Colonic mucosa (tissue), 4 donors: Measurements from ENCODE around the gene PKN3. TPM values are rescaled to one million over a fixed set of nuclear protein-coding genes. Genes with fewer than 3 reads are reported as not detected.
"Not testable (repeated sequence)": the region's sequence is repeated elsewhere in the genome, so short reads cannot be mapped to it uniquely, and the experiment has no call there.

Source experiments
- DNase-seq: peaks from one replicate; pipeline ENCODE4 v3.0.0-alpha.2; 2020
- H3K27ac ChIP-seq: fragments of 200-600 bp; one replicate; pipeline ENCODE4 v1.8.0; 2021
- H3K27me3 ChIP-seq: fragments of 200-600 bp; one replicate; pipeline ENCODE4 v1.8.0; 2021
- H3K36me3 ChIP-seq: fragments of 200-600 bp; one replicate; pipeline ENCODE4 v1.8.0; 2021
- H3K4me1 ChIP-seq: fragments of 200-600 bp; one replicate; pipeline ENCODE4 v1.8.0; 2021; ENCODE audit warnings: mild to moderate bottlenecking
- H3K4me3 ChIP-seq: fragments of 200-600 bp; one replicate; pipeline ENCODE4 v1.8.0; 2021
- H3K9ac ChIP-seq, 2 donors: one replicate each; pipeline ENCODE4 v1.7.0; 2013; ENCODE audit warnings: control low read depth in 2 of 2, low read depth in 2 of 2, low read length in 2 of 2
- H3K9me3 ChIP-seq: fragments of 200-600 bp; one replicate; pipeline ENCODE4 v1.8.0; 2021
- intact Hi-C: fragments of 100-400 bp; cut with DNase I; formaldehyde crosslinking; loops from one replicate; pipeline ENCODE4 v1.14.1; 2022
- total RNA-seq, 2 donors: library from RNA; stranded (reverse); fragmentation: NEBNext Ultra II Directional in 1 of 2; extraction: Animal tissue kit (Norgen Biotek cat#: 25700) in 1 of 2; gene quantifications; one replicate each; pipeline ENCODE4 v1.2.1, GENCODE V29; 2021
- TF ChIP-seq, protein P1 (sequence below): fragments of 200-600 bp; IDR thresholded peaks from one replicate; pipeline ENCODE4 v1.8.0; 2022; ENCODE audit warnings: antibody characterized with exemption, mild to moderate bottlenecking
- donor health status: healthy.
- donor health status: DM: no; HTN: no; CAD: no.
- donor health status: DM: no; HTN: no; CAD: no.

The PKN3 gene
- total RNA-seq, 2 donors from 2014 or later = 2.8 to 7.5 TPM

DNA sequence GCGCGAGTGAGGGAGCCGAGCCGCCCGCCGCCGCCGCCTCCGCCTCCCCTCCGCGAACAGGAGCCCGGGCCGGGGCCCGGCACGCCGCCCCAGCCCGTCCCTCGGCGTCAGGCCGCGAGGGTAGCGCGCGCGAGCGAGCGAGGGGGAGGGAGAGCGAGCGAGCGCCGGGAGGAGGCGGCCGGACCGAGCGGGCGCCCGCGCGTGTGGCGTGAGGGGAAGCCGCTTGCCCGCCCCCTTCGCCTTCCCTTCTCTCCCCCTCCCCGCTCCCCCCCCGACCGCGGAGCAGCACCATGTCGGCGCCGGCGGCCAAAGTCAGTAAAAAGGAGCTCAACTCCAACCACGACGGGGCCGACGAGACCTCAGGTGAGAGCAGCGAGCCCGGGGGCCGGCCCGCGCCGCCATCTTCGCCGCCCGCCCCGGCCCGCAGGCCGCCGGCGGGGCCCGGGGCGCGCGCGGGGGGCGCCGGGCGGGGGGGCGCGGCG is 13.0 kb upstream of the PKN3 start:
- Histone ChIP-seq H3K36me3 (peaks cover 6% of the 10 kb centered on the region), H3K27me3 (no peaks in the 10 kb centered on the region), H3K9me3 (no peaks in the 10 kb centered on the region), H3K4me3 (peak overlapping the region; percentile 55), H3K9ac (peak overlapping the region in 1 of 2 donors; percentile 72), H3K4me1 (peaks cover 14% of the 10 kb centered on the region), H3K27ac (peak overlapping the region; percentile 88)
- DNase-seq = peak; percentile 45
- intact Hi-C loops = no loop called here
- TF ChIP-seq, protein P1, sequence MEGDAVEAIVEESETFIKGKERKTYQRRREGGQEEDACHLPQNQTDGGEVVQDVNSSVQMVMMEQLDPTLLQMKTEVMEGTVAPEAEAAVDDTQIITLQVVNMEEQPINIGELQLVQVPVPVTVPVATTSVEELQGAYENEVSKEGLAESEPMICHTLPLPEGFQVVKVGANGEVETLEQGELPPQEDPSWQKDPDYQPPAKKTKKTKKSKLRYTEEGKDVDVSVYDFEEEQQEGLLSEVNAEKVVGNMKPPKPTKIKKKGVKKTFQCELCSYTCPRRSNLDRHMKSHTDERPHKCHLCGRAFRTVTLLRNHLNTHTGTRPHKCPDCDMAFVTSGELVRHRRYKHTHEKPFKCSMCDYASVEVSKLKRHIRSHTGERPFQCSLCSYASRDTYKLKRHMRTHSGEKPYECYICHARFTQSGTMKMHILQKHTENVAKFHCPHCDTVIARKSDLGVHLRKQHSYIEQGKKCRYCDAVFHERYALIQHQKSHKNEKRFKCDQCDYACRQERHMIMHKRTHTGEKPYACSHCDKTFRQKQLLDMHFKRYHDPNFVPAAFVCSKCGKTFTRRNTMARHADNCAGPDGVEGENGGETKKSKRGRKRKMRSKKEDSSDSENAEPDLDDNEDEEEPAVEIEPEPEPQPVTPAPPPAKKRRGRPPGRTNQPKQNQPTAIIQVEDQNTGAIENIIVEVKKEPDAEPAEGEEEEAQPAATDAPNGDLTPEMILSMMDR = no peak

DNA sequence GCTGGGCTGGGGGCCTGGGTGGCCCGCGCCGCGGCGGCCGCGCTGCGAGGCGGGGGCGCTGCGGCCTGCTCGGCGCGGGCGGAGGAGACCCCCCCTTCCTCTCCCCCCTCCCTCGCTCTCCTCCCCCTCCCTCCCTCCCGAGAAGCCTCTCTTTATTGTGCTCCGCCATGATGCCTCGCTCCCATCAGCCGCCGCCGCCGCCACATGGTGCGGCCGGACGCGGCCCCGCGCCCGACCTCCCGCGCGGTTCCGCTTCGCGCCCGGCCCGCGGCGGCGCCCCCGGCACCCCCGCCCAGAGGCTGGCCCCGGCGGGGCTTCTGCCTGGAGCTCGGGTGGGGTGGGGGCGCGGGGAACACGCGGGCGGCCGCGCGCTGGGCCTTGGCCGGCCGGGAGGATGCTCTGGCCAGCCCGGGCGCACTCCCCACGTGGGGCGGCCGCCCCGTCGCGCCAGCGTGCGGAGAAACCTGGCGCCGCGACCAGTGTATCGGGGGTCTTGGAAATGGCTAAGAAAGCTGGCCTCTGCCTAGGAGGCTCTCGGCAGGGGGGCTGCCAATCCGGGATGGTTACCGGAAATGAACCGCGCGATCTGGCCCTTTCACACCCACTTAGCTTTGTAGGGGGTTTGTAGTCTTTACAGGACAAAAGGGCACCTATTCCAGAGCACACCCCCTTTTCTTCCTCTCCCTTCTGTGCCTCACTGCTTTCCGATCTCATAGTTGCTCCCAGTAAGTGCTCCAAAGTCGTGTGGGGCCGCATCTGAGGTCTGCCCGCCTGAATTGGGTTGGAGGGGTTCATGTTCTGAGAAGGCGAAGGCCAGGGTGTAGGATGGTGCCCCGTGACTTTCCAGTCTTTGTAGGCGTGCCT is 12.3 kb upstream of the PKN3 start:
- intact Hi-C loops = no loop called here
- Histone ChIP-seq H3K27me3 (no peaks in the 10 kb centered on the region), H3K9me3 (no peaks in the 10 kb centered on the region), H3K36me3 (peaks cover 6% of the 10 kb centered on the region), H3K27ac (no peak overlapping the region), H3K4me1 (peaks cover 14% of the 10 kb centered on the region), H3K9ac (peak overlapping the region; percentile 76 to 89), H3K4me3 (peak overlapping the region; percentile 68)
- peak; percentile 39 for DNase-seq
- TF ChIP-seq, protein P1 = no peak

DNA sequence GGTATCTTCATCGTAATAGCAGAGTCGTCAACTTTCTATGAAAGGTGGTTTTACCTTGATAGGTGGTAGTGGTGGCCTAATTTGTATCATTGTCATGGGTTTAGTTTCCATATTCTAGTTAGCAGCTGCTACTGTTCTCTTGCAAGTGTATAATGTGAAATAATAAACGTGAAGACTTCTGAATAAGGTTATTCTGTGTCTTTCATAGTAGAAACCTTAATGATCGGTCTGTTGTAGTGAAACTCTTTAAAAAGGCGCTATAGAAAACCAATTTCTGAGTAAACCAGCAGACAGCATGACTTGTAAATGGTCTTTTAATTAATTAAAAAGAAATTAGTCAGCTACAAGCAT is 11.6 kb upstream of the PKN3 start:
- no peak for DNase-seq
- H3K27ac ChIP-seq = no peak overlapping the region
- intact Hi-C loops = no loop called here
- H3K4me3 ChIP-seq = peak overlapping the region; percentile 68
- no peaks in the 10 kb centered on the region for H3K9me3 ChIP-seq
- TF ChIP-seq, protein P1 = no peak
- H3K4me1 ChIP-seq = peaks cover 9% of the 10 kb centered on the region
- peaks cover 6% of the 10 kb centered on the region for H3K36me3 ChIP-seq
- H3K27me3 ChIP-seq = no peaks in the 10 kb centered on the region
- H3K9ac ChIP-seq = peak overlapping the region; percentile 76 to 89

DNA sequence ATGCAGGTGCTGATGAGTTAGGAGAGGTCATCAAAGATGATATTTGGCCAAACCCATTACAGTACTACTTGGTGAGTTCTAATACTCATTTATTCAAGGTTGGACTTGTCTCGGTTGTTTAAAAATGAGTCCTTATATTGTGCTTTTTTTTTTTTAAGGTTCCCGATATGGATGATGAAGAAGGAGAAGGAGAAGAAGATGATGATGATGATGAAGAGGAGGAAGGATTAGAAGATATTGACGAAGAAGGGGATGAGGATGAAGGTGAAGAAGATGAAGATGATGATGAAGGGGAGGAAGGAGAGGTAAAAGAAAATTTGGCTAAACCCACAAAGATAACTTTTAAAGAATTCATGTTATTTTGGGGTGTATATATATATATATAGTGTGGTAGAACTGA is 8.6 kb upstream of the PKN3 start:
- H3K27ac ChIP-seq, H3K36me3 ChIP-seq, H3K9me3 ChIP-seq, H3K27me3 ChIP-seq, DNase-seq, intact Hi-C loops, H3K9ac ChIP-seq, H3K4me1 ChIP-seq, H3K4me3 ChIP-seq: not testable (repeated sequence)

DNA sequence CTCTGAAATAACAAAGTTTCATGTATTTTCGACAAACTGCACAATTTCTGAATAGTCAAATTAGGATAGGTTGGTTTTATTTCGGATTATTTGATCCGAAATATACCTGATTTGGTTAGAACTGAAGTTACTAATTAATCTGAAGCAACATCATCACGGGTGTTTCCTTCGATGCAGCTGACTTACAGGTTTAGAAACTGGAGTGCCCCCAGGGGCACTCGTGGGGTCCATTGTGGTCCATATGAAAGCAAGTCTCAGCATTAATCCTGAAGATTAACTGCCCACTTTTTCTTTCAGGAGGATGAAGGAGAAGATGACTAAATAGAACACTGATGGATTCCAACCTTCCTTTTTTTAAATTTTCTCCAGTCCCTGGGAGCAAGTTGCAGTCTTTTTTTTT is 8.0 kb upstream of the PKN3 start:
- H3K27ac ChIP-seq = no peak overlapping the region
- H3K9me3 ChIP-seq = no peaks in the 10 kb centered on the region
- intact Hi-C loops = no loop called here
- TF ChIP-seq, protein P1 = no peak
- H3K9ac ChIP-seq = no peak overlapping the region
- peaks cover 5% of the 10 kb centered on the region for H3K4me1 ChIP-seq
- no peaks in the 10 kb centered on the region for H3K27me3 ChIP-seq
- DNase-seq = no peak
- no peak overlapping the region for H3K4me3 ChIP-seq
- H3K36me3 ChIP-seq = peaks cover 6% of the 10 kb centered on the region
